Ovary (tissue), 3 donors: ENCODE results near the gene ABLIM1.

Experiments
- EP300 ChIP-seq: sonication (generic); formaldehyde crosslinking; IDR thresholded peaks from one replicate; pipeline ENCODE4 v1.6.1; 2017; ENCODE audit warnings: antibody characterized with exemption
- POLR2A ChIP-seq: fragments of 450-650 bp; IDR thresholded peaks from one replicate; pipeline ENCODE4 v1.6.1; 2017; ENCODE audit warnings: antibody characterized with exemption, mild to moderate bottlenecking, moderate library complexity
- TF ChIP-seq, protein P1 (sequence below), 3 donors: fragments of 450-650 bp in 2 of 3; fragments of 200-600 bp in 1 of 3; IDR thresholded peaks; one replicate each; pipeline versions ENCODE4 v1.5.1 to v1.8.0; 2016 to 2022; ENCODE audit warnings: antibody characterized with exemption in 3 of 3, mild to moderate bottlenecking in 1 of 3
- donor health status: DM: no; HTN: no; CAD: no.

DNA sequence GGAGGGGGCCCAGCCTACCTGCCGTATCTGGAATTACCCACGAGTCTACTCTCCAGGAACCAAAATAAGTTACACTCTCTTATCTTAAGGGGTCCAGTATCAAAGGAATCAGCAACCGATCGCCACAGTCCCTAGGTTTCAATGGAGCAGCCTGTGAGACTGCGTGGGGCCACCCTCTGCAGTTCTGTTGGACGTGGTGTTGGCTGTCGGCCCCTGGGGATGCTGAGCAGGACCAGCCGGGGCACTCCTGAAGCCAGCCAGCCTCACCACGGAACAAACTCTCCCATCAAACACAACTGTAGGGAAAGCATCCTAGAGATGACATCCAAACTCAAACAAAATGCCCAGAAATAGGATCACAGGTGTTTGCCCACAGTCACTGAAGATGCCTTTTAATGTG lies 25.5 kb upstream of the ABLIM1 start:
- TF ChIP-seq, protein P1, sequence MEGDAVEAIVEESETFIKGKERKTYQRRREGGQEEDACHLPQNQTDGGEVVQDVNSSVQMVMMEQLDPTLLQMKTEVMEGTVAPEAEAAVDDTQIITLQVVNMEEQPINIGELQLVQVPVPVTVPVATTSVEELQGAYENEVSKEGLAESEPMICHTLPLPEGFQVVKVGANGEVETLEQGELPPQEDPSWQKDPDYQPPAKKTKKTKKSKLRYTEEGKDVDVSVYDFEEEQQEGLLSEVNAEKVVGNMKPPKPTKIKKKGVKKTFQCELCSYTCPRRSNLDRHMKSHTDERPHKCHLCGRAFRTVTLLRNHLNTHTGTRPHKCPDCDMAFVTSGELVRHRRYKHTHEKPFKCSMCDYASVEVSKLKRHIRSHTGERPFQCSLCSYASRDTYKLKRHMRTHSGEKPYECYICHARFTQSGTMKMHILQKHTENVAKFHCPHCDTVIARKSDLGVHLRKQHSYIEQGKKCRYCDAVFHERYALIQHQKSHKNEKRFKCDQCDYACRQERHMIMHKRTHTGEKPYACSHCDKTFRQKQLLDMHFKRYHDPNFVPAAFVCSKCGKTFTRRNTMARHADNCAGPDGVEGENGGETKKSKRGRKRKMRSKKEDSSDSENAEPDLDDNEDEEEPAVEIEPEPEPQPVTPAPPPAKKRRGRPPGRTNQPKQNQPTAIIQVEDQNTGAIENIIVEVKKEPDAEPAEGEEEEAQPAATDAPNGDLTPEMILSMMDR (IDR thresholded peaks at IDR 0.05) = no peak
- TF ChIP-seq POLR2A (no peak), EP300 (no peak)
